GM21423 (cell line): Measurements from ENCODE around the gene TAF4.
"Not testable (repeated sequence)": the region's sequence is repeated elsewhere in the genome, so short reads cannot be mapped to it uniquely, and the experiment has no call there.

Source experiments
- ATAC-seq: cut with Tn5 transposase; IDR thresholded peaks from one replicate; pipeline ENCODE4 v1.9.1; 2021; ENCODE audit warnings: mild to moderate bottlenecking, moderate library complexity; ENCODE audit not compliant: unreplicated experiment

Gene TAF4

DNA sequence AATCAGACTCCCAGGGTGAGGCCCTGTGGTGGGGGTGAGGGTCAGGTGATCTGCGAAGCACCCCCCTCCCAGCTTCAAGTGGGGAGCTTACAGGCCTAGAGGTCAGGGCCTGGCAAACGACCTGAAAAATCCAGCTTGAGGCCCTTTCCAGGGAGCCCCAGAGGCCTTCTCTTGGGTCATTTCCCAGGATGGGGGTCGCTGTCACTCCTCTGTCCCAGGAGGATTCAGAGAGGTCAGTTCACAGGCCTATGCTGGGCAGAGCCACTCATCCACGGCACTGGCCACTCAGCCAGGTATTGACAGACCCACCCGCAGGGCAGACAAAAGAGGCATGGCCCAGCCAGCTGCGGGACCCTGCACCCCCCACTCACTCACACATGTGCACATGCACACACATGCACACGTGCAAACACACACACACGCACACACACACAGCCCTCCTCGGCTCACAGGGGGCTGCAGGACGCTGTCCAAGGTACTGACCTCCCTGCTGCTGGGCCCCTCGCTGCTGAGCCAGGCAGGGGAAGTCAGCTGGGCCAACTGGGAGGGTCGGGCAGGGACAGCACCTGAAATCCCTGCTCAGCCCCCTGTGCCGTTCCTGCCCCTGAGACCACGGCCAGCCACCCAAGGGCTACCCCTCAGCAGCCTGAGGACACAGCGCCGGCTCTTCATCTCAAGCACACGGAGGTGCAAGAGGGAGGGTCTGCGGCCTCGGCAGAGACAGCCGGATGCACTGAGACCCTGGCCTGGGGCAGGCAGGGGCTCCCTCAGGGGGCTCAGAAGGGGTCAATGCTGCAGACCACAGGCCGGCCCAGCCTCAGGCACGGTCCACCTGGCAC is 113.8 kb downstream of the TAF4 start:
- no peak for ATAC-seq

DNA sequence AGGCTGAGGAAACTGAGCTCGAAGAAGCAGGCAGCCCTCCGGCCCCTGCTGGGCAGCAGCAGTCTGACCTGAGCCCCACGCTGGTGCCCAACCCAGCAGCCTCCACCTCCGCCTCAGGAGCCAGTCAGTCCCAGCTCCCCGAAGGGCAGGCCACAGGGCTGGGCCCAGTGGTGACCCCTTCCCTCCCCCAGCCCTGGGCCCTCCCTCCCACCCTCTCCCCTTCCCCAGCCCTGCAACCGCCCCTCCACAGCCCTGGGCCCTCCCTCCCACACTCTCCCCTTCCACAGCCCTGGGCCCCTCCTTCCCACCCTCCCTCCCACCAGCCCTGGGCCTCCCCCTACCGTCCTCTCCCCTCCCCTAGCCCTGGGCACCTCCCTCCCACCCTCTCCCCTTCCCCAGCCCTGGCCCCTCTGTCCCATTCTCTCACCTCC is 115.0 kb downstream of the TAF4 start:
- no peak for ATAC-seq

DNA sequence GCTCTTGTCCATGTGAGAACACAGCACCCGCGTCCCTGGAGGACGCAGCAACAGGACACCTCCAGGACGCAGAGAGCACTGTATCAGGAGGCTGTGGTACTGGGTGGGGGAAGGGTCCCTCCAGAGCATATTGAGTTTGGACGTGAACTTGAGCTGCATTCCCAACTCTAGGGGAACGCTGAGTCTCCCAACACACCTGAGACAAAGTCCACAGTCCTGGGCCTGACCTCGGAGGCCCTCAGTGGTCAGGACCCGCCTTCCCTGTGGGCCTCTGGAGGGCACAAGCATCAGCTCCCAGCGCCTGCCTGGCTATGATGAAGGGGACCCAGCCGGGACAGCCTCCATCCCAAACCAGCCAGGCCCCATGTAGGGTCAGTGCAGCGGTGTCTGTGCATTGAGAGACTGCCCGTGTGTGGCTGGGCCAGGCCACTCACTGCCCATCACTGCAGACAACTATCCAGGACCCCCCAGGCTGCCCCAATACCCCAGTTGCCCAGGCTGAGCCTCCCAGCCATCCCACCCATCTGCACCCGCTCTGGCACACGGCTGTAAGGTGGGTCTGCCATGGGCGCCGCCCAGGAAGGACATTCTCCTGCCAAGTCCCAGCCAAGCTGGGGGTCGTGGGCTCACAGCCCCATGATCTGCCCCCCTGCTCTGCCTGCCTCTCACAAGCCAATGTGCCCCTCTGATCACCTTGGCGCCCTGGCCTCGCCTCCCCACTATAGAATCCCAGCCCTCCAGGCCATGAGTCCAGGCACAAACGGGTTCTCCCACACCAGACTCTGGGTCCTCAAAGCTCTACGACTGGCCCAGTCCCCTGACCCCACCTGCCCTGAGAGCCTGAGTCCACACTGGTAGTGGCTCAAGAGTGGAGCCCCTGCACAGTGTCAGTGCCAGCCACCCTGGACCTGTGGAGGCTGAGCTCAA is 115.7 kb downstream of the TAF4 start:
- no peak for ATAC-seq

DNA sequence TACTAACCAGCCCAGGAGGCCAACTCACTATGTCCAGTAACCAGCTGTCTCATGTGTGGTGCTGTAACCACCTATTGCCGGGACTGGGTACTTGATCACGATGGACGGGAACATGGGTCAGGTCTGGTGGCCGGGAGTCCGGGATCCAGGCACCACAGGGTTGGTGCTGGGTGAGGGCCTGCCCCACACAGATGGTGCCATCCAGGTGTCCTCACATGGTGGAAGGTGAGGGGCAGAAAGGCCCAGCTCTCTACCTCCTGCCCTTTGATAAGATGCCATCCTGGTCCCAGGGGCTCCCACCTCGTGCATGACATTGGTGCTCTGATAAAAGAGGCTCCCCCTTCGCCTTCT is 116.3 kb downstream of the TAF4 start:
- no peak for ATAC-seq

DNA sequence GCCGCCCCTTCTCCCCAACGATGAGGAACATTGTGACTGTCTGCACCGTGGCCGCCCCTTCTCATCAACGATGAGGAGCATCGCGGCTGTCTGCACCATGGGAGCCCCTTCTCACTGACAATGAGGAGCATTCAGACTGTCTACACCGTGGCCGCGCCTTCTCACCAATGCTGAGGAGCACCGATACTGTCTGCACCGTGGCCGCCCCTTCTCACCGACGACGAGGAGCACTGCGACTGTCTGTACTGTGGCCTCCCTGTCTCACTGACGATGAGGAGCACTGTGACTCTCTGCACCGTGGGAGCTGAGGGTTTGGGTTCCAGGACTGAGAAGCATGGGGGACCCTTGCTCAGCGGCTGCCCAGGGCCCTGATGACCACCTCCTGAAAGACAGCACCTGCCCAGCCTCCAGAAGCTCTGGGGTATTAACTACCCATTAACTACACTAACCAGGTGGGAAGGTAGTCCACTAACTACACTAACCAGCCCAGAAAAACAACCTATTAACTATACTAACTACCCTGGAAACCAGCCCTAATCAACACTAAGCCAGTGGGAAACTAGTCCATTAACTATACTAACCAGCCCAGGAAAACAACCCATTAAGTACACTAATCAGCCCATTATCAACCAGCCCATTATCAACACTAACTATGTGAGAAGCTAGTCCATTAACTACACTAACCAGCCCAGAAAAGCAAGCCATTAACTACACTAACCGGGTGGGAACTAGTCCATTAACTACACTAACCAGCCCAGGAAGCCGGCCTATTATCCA is 116.9 kb downstream of the TAF4 start:
- no peak for ATAC-seq

DNA sequence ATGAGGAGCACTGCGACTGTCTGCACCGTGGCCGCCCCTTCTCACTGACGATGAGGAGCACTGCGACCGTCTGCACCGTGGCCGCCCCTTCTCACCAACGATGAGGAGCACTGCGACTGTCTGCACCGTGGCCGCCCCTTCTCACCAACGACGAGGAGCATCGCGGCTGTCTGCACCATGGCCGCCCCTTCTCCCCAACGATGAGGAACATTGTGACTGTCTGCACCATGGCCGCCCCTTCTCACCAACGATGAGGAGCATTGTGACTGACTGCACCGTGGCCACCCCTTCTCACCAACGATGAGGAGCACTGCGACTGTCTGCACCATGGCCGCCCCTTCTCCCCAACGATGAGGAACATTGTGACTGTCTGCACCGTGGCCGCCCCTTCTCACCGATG is 117.6 kb downstream of the TAF4 start:
- not testable (repeated sequence) for ATAC-seq

DNA sequence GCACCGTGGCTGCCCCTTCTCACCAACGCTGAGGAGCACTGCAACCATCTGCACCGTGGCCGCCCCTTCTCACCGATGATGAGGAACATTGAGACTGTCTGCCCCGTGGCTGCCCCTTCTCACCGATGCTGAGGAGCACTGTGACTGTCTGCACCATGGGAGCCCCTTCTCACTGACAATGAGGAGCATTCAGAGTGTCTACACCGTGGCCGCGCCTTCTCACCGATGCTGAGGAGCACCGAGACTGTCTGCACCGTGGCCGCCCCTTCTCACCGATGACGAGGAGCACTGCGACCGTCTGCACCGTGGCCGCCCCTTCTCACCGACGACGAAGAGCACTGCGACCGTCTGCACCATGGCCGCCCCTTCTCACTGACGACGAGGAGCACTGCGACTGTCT is 120.2 kb downstream of the TAF4 start:
- ATAC-seq = not testable (repeated sequence)

DNA sequence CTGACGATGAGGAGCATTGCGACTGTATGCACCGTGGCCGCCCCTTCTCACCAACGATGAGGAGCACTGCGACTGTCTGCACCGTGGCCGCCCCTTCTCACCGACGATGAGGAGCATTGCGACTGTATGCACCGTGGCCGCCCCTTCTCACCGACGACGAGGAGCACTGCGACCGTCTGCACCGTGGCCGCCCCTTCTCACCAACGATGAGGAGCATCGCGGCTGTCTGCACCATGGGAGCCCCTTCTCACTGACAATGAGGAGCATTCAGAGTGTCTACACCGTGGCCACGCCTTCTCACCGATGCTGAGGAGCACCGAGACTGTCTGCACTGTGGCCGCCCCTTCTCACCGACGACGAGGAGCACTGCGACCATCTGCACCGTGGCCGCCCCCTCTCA is 120.7 kb downstream of the TAF4 start:
- ATAC-seq = not testable (repeated sequence)

DNA sequence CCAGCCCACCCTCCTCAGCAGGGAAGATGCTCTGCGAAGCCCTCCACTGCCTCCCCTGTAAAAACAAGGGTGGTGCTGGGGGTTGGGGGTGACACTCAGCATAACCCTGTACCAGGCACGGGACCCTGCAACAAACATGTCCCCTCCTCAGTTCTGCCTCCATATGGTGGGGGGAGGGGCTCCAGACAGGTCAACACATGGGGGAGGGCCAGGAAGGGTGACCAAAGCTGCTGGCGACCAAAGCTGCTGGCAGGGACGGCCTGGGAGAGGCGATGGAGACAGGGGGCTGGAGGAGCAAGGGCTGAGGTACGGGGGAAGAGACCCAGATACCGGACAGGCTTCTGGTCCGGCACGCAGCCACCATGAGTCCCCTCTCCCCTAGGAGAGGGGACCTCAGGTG is 123.2 kb downstream of the TAF4 start:
- no peak for ATAC-seq

DNA sequence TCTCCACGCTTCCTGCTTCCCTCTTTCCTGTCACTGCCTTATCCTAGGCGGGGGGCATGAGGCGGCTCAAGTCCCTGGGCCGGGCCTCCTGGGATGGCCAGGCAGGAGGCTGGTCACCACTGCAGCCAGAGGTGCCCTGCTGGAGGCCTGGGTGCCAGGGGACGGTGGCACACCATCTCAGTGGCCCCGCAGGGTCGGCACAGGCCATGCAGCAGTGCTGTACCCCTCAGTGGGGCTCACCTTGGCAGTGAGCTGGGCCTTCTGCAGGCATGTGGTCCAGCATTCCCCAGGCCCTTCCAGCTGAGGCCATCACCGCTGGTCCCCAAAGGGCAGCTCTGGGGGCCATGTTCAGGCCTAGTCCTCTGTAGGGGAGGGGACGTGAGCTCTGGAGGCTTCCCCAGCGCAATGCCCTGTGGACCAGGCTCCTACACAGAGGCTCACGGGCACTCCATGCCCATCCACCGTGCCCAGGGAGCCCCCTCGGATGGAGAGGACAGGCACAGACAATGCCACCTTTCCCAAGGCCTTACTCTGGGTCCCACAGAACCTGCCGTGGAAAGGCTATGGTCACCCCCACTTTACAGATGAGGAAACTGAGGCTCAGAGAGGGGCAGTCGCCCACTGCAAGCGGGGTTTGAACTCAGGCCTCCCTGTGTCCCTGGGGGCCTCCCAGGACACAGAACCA is 123.8 kb downstream of the TAF4 start:
- ATAC-seq = no peak

DNA sequence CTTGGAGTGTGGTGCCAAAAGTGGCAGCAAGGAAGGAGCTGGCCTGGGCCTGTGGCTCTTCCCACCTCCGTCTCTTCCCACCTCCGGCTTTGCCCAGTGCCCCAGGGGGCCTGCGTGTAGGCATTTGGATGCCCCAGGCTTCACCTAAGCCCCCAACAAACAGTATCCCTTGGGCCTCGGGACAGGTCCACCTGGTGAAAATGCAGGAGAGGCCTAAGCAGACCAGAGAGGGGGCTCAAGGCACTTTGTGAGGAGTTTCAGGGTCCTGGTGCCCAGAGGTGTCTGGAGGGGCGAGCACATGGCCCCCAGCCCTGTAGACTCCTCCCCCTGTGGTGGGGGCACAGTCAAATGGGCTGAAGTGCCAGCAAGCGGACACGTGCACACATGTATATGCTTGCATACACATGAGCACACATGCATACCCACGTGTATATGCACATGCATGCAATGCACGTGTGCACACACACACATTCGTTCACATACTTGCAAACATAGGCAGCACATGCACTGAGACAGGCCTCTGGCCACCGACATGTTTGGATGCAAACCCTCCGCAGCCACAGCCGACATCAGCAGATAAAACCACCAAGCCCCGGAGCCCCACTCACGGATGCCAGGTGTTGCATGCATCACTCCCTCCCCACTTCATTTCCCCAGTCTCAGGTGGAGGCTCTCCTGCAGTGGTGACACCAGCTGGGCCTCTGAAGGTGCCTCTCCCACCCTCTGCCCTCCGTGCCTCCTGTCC is 124.5 kb downstream of the TAF4 start:
- no peak for ATAC-seq

DNA sequence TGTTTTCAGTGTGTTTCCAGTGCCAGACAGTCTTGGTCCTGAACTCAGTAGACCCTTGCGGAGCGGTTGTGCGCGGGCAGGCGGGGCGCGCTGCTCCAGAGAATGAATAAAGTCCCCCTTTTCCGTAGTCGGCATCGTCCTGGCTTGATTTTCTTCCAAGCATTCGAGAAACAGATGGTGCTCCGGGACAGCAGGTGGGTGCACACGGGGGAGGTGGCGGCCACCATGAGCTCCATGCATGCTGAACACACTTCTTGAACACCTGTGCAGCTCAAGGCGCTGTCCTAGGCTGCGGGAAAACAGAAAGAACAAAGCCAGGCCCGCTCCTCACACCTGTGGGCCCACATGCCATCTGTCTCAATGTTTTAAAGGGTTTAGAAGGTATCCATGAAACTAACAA is 125.2 kb downstream of the TAF4 start:
- no peak for ATAC-seq

DNA sequence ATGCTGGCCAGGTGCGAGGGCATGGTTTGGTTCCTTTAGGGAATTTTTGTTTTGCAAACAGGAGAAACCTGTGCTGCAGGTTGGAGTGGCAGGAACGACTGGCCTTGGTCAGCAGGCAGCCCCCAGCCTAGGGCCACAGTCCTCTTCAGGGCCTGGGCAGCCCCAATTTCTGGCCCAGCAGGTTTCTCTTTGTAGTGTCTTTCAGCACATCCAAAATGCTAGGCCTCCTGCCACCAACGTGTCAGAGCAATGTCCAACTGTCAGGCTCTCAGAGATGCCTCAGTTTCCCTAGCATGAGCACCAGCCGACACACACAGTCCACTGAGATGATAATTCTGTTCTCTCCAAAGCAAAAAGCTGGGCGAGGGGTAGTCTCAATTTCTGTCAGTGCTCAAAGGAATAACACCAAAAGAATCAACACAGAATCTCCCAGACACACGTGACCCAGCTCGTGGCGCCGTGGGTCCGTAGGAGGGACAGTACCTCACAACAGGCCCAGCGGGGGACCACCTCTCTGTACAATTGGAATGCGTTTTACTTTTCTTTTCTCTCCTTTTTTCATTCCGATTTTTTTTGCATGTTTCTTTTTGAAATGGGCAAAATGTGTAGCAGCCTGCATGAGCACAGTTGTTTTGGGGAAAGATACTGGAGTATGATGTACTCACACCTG is 125.9 kb downstream of the TAF4 start:
- ATAC-seq = no peak

DNA sequence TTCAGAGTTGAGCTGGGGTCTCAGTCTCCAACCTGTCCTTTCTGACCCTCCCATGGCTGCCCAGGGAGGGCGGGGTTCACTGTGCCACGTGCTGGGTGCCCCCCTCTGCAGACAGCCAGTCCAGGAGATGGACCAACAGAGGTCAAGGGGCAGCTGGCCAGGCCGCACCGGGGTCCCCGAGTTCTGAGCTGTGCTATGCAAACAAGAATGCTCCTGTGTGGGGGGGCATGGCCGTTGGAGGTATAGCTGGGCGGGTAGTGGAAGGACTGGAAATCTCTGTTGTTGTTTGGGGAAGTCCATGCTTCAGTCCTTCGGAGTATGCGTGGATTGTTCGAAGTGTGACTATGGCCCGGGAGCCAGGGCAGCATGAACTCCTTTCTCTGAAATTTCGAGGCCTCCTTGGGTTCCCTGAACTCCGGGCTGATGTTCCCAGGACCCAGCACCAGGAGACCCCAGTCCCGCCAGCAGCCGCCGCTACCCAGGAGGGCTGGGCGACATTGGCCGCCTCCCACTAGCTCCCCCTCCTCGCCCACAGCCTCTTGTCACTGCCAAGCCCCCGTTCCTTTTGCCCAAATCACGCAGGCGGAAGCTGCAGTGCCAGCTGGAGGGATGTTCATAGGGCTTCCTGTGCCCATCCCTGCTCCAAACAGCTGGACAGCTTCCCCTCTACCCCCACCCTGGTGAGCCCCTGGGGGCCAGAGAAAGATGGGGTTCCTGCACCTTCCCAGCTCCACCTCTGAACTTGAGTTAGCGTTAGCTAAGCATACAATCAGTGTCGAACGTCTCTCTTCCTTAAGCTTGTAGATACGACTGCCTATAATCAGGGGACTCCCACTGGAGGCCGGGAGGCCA is 126.6 kb downstream of the TAF4 start:
- no peak for ATAC-seq

DNA sequence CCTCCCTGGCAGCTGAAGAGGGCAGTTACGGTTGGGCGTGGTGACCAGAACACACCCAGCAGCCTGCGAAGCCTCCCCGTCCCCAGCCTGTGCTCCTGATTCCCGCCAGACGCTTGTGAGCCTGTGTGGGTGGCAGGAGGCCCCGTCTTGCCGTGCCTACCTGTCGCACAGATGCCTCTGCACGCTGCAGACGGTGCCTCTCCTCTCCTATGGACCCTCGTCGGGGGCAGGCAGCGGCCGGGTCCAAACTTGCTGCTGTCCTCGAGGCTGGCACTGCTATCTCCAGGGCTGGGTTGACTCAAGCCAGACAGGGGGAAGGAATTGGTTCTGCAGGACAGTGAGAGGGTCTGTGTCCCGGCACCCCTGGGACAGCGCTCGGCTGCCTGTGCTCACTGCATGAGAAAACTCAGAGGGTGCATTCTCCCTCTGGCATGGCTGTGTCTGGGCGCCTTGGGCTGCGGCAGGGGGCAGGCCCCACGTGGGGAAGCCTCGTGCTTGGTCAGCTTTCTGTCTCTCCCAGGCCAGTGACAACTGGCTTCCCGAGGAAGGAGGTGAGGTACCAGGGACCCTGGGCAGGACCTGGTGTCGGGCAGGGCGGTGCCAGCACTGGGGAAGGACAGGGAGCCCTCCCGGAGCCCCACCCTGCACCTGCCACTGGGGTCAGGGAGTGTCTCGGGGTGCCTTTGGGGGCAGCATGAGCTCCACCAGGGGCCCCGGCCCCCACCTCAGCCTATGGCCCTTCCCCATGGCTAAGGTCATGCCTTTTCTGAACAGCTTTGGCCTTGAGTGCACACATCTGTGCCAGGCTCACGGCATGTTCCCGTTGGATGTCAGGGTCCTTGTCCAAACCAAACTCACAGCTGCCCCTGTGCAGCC is 127.5 kb downstream of the TAF4 start:
- ATAC-seq = no peak

DNA sequence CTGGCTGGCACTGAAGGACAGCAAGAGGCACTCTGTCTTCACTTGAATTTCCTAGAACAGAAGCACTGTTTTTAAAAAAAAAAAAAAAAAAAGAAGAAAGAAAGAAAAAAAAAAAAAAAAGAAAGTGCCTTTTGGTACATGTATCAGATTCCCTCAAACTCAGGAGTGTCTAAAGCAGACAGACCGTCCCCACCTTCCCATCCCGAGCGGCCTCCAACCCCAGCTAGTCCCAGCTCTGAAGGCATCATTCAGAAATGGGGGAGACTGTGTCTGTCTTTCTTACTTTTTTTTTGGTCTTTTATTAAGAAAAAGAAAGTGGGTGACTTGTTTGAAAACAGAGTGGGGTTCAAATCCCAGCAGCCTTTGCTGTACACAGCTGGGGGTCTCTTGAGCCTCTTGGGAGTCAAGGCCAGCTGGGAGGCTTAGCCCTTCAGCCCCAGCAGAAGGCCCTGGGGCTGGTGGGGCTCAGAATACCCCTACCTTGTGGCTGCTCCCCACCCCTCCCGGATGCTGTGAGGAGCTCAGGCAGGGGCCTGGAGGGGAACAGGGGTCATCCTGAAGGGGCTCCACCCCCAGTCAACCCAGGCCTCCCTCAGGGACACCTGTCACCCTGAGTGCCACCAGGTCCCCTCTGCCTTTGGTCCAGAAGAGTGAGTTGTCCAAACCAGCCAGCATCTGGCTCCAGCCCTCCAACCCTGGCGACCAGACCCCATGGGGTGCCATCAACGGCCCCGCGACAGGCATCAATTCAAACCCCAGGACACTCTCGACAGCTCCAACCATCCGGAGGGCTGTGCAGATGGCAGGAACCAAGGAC is 128.3 kb downstream of the TAF4 start:
- ATAC-seq = no peak

DNA sequence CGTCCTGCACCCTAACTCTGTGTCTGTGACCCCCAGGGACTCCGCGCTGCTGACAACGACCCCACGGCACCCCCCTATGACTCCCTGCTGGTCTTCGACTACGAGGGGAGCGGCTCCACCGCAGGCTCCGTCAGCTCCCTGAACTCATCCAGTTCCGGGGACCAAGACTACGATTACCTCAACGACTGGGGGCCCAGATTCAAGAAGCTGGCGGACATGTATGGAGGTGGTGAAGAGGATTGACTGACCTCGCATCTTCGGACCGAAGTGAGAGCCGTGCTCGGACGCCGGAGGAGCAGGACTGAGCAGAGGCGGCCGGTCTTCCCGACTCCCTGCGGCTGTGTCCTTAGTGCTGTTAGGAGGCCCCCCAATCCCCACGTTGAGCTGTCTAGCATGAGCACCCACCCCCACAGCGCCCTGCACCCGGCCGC is 129.0 kb downstream of the TAF4 start:
- no peak for ATAC-seq
